ENCODE results near the gene RORC. TPM values are rescaled to one million over a fixed set of nuclear protein-coding genes. Genes with fewer than 3 reads are reported as not detected.

RORC gene
- total RNA-seq, 4 donors from 2014 or later: 0.21 to 0.90 TPM; not detected in 2

- Histone ChIP-seq H3K4me1 (no peaks in the 10 kb centered on the region), H3K27me3 (no peaks in the 10 kb centered on the region), H3K36me3 (no peaks in the 10 kb centered on the region), H3K9me3 (no peaks in the 10 kb centered on the region), H3K4me3 (no peak overlapping the region), H3K27ac (no peak overlapping the region)
- no peak for TF ChIP-seq CTCF (IDR thresholded peaks at IDR 0.05)
- no peak for TF ChIP-seq EP300 (IDR thresholded peaks at IDR 0.05)
- no peak for TF ChIP-seq POLR2A (IDR thresholded peaks at IDR 0.05)
- no peak for DNase-seq (ENCODE audit: low spot score in 2 of 2)
- 78 to 88% methylated on average over 7 of the region's 7 CpGs for WGBS, 2 donors
Measured at GRCh38 chr1:151854658-151855057, 23.1 kb upstream of the RORC start.

- Histone ChIP-seq H3K27me3 (no peaks in the 10 kb centered on the region), H3K4me1 (no peaks in the 10 kb centered on the region), H3K36me3 (no peaks in the 10 kb centered on the region), H3K4me3 (no peak within 1 kb of the TSS), H3K27ac (no peak within 1 kb of the TSS), H3K9me3 (no peaks in the 10 kb centered on the region)
- 60% methylated on average over 3 to 5 of the region's 5 CpGs for WGBS, 2 donors
- TF ChIP-seq POLR2A (IDR thresholded peaks at IDR 0.05) (no peak), CTCF (IDR thresholded peaks at IDR 0.05) (no peak), EP300 (IDR thresholded peaks at IDR 0.05) (no peak)
- DNase-seq (ENCODE audit: low spot score in 2 of 2): no peak
Measured at GRCh38 chr1:151853411-151853943, 21.9 kb upstream of the RORC start, which contains the start of gene THEM5. Gene THEM5 (minus strand): TSS chr1:151853712. CDS start chr1:151853565, 147 bp downstream.

- no peak overlapping the region for H3K27ac ChIP-seq
- no peaks in the 10 kb centered on the region for H3K27me3 ChIP-seq
- H3K9me3 ChIP-seq: no peaks in the 10 kb centered on the region
- H3K4me3 ChIP-seq: no peak overlapping the region
- WGBS, 2 donors: 88 to 100% methylated on average over 4 of the region's 4 CpGs
- H3K36me3 ChIP-seq: no peaks in the 10 kb centered on the region
- DNase-seq (ENCODE audit: low spot score in 2 of 2): no peak
- TF ChIP-seq CTCF (IDR thresholded peaks at IDR 0.05) (no peak), EP300 (IDR thresholded peaks at IDR 0.05) (no peak), POLR2A (IDR thresholded peaks at IDR 0.05) (no peak)
- H3K4me1 ChIP-seq: no peaks in the 10 kb centered on the region
Measured at GRCh38 chr1:151852733-151853132, 21.1 kb upstream of the RORC start.

- Histone ChIP-seq H3K4me3 (no peak overlapping the region), H3K27me3 (no peaks in the 10 kb centered on the region), H3K4me1 (no peaks in the 10 kb centered on the region), H3K36me3 (peaks cover 0 to 5% (median 0%) of the 10 kb centered on the region in 3 donors), H3K27ac (no peak overlapping the region), H3K9me3 (no peaks in the 10 kb centered on the region)
- 77% methylated on average over 8 of the region's 8 CpGs for WGBS, 2 donors
- TF ChIP-seq EP300 (IDR thresholded peaks at IDR 0.05) (no peak), CTCF (IDR thresholded peaks at IDR 0.05) (no peak), POLR2A (IDR thresholded peaks at IDR 0.05) (no peak)
- no peak for DNase-seq (ENCODE audit: low spot score in 2 of 2)
Measured at GRCh38 chr1:151851886-151852285, 20.3 kb upstream of the RORC start.

GRCh38 chr1:151849871-151850270, 18.3 kb upstream of the RORC start:
- Histone ChIP-seq H3K36me3 (peaks cover 0 to 10% (median 0%) of the 10 kb centered on the region in 3 donors), H3K27ac (no peak overlapping the region), H3K4me3 (no peak overlapping the region), H3K9me3 (no peaks in the 10 kb centered on the region), H3K27me3 (no peaks in the 10 kb centered on the region), H3K4me1 (no peaks in the 10 kb centered on the region)
- no peak for TF ChIP-seq POLR2A (IDR thresholded peaks at IDR 0.05)
- TF ChIP-seq CTCF (IDR thresholded peaks at IDR 0.05): no peak
- TF ChIP-seq EP300 (IDR thresholded peaks at IDR 0.05): no peak
- no peak for DNase-seq (ENCODE audit: low spot score in 2 of 2)
